CD14-positive monocyte (primary cell): ENCODE results near the gene SIGLEC14. TPM values are rescaled to one million over a fixed set of nuclear protein-coding genes. Genes with fewer than 3 reads are reported as not detected.

Source experiments
- DNase-seq, 3 donors: peaks; one replicate each; pipeline ENCODE4 v3.0.0-alpha.2; 2011 to 2022
- H2AFZ ChIP-seq: 2 replicates; pipeline ENCODE4 v1.6.0; 2012; ENCODE audit warnings: mild to moderate bottlenecking, low read depth, low read length, inconsistent platforms; ENCODE audit not compliant: insufficient read depth, poor library complexity, severe bottlenecking
- H3K27ac ChIP-seq, 2 donors: 1 replicate in 1 of 2; 2 replicates in 1 of 2; pipeline ENCODE4 v1.5.1; 2012 to 2013; ENCODE audit warnings: low read length in 2 of 2, control low read depth in 1 of 2, inconsistent platforms in 1 of 2, low read depth in 1 of 2, mild to moderate bottlenecking in 1 of 2
- H3K27me3 ChIP-seq, 2 donors: one replicate each; pipeline versions ENCODE4 v1.6.0 to v1.6.1; 2011 to 2013; ENCODE audit warnings: low read length in 2 of 2; ENCODE audit not compliant: control insufficient read depth in 2 of 2, insufficient read depth in 2 of 2
- H3K36me3 ChIP-seq, 2 donors: replicated peaks in 1 of 2; 1 replicate in 1 of 2; 2 replicates in 1 of 2; pipeline versions ENCODE4 v1.5.1 to v1.6.1; 2012 to 2013; ENCODE audit warnings: low read length in 2 of 2, control low read depth in 1 of 2, inconsistent platforms in 1 of 2, mild to moderate bottlenecking in 1 of 2; ENCODE audit not compliant: insufficient read depth in 2 of 2, control insufficient read depth in 1 of 2
- H3K4me1 ChIP-seq, 2 donors: 1 replicate in 1 of 2; 2 replicates in 1 of 2; pipeline versions ENCODE4 v1.5.1 to v1.6.1; 2012 to 2013; ENCODE audit warnings: low read length in 2 of 2, control low read depth in 1 of 2, inconsistent platforms in 1 of 2, mild to moderate bottlenecking in 1 of 2, moderate library complexity in 1 of 2; ENCODE audit not compliant: insufficient read depth in 2 of 2, control insufficient read depth in 1 of 2
- H3K4me2 ChIP-seq: replicated peaks from 2 replicates; pipeline ENCODE3; 2012; ENCODE audit warnings: low read length, moderate library complexity, mild to moderate bottlenecking; ENCODE audit not compliant: poor library complexity, severe bottlenecking; ENCODE audit errors: extremely low read depth
- H3K4me3 ChIP-seq, 3 experiments: fragments of 200-600 bp in 1 of 3; sonication (generic) in 1 of 3; replicated peaks in 1 of 3; 1 replicate in 2 of 3; 2 replicates in 1 of 3; pipeline ENCODE4 v1.5.1; 2011 to 2013; ENCODE audit warnings: low read length in 3 of 3, mild to moderate bottlenecking in 3 of 3, control low read depth in 2 of 3, low read depth in 2 of 3, inconsistent platforms in 1 of 3, moderate library complexity in 1 of 3
- H3K79me2 ChIP-seq: 2 replicates; pipeline ENCODE4 v1.6.0; 2012; ENCODE audit warnings: mild to moderate bottlenecking, control low read depth, inconsistent platforms, low read length, moderate library complexity; ENCODE audit not compliant: insufficient read depth
- H3K9ac ChIP-seq: 2 replicates; pipeline ENCODE4 v1.6.0; 2017; ENCODE audit warnings: low read length, mild to moderate bottlenecking; ENCODE audit not compliant: insufficient read depth, poor library complexity, severe bottlenecking
- H3K9me3 ChIP-seq, 2 donors: replicated peaks in 1 of 2; 1 replicate in 1 of 2; 2 replicates in 1 of 2; pipeline versions ENCODE4 v1.5.1 to v1.6.1; 2012 to 2013; ENCODE audit warnings: low read length in 2 of 2, control low read depth in 1 of 2; ENCODE audit not compliant: control insufficient read depth in 1 of 2, insufficient read depth in 1 of 2
- H4K20me1 ChIP-seq: 2 replicates; pipeline ENCODE4 v1.6.0; 2012; ENCODE audit warnings: mild to moderate bottlenecking, low read length, control low read depth, moderate library complexity; ENCODE audit not compliant: insufficient read depth
- H3K27ac Mint-ChIP-seq, 7 donors: one replicate each; pipeline ENCODE4 v1.8.0; 2020; ENCODE audit warnings: mild to moderate bottlenecking in 7 of 7, mixed read lengths in 7 of 7, moderate library complexity in 6 of 7, inconsistent platforms in 2 of 7
- H3K27me3 Mint-ChIP-seq, 3 donors: one replicate each; pipeline ENCODE4 v1.8.0; 2021 to 2022; ENCODE audit warnings: low read depth in 3 of 3, mild to moderate bottlenecking in 3 of 3, mixed read lengths in 3 of 3, moderate library complexity in 3 of 3, inconsistent platforms in 1 of 3
- H3K36me3 Mint-ChIP-seq, 2 donors: one replicate each; pipeline ENCODE4 v1.8.0; 2020; ENCODE audit warnings: mixed read lengths in 2 of 2, inconsistent platforms in 1 of 2, mild to moderate bottlenecking in 1 of 2
- H3K4me1 Mint-ChIP-seq: one replicate; pipeline ENCODE4 v1.8.0; 2020; ENCODE audit warnings: mild to moderate bottlenecking, mixed read lengths
- H3K4me3 Mint-ChIP-seq, 2 donors: one replicate each; pipeline ENCODE4 v1.8.0; 2020; ENCODE audit warnings: mild to moderate bottlenecking in 2 of 2, mixed read lengths in 2 of 2, moderate library complexity in 1 of 2
- H3K9me3 Mint-ChIP-seq, 7 donors: one replicate each; pipeline ENCODE4 v1.8.0; 2020 to 2022; ENCODE audit warnings: mixed read lengths in 7 of 7, mild to moderate bottlenecking in 6 of 7, moderate library complexity in 6 of 7, inconsistent platforms in 2 of 7
- WGBS: methylation state at CpG from one replicate; pipeline ENCODE4 v1.1.5; 2013; ENCODE audit warnings: missing lambda C conversion rate; ENCODE audit not compliant: insufficient coverage; 5-methylcytosine and 5-hydroxymethylcytosine counted together
- intact Hi-C, 2 donors: fragments of 100-400 bp; cut with micrococcal nuclease; formaldehyde crosslinking; loops; one replicate each; pipeline versions ENCODE4 v1.15.0 to v1.15.1; 2023
- polyA plus RNA-seq, 3 donors: library from polyadenylated mRNA; depleted of rRNA in 1 of 3; unstranded in 2 of 3; stranded (reverse) in 1 of 3; fragments of 300-500 nt in 2 of 3; fragments of >200 nt in 1 of 3; fragmentation: Illumina TruSeq in 2 of 3; gene quantifications; 1 replicate in 2 of 3; 2 replicates in 1 of 3; pipeline ENCODE4 v1.2.3, GENCODE V29; 2012 to 2021
- TF ChIP-seq, protein P1 (sequence below): fragments of 200-600 bp; IDR thresholded peaks from one replicate; pipeline ENCODE4 v1.8.0; 2022; ENCODE audit warnings: antibody characterized with exemption, mild to moderate bottlenecking

SIGLEC14 gene
- polyA plus RNA-seq, 3 donors, result 63.5 to 129 (median 95.0) TPM

DNA sequence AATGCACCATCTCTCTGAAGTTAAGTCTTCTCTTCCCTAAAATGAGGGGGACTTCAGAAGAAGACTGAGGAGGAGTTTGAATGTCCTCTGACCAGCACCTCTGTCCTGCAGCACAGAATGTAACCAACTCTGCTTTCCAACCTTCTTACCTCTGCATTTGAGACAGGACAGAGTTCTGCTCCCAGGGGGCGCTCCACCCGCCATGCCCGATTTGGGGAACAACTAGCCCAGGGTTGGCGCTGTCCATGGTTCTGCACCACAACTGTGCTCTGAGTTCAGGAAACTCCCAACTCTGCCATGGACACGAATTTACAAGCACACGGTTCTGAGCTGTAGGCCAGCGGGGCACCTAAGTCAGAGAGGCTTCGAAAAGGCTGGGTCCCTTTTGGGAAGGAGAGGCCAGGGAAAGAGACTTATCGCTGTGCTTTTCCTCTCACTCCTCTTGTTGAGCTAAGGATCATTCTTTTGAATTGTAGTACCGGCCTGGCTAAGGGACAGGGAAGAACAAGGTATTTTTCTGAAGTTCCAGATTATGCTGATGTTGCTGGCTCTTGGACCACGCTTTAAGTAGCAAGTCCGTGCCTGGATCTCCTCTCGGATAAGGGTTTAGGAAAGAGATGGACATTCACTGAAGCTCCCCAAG lies 38.6 kb downstream of the SIGLEC14 start:
- TF ChIP-seq, protein P1, sequence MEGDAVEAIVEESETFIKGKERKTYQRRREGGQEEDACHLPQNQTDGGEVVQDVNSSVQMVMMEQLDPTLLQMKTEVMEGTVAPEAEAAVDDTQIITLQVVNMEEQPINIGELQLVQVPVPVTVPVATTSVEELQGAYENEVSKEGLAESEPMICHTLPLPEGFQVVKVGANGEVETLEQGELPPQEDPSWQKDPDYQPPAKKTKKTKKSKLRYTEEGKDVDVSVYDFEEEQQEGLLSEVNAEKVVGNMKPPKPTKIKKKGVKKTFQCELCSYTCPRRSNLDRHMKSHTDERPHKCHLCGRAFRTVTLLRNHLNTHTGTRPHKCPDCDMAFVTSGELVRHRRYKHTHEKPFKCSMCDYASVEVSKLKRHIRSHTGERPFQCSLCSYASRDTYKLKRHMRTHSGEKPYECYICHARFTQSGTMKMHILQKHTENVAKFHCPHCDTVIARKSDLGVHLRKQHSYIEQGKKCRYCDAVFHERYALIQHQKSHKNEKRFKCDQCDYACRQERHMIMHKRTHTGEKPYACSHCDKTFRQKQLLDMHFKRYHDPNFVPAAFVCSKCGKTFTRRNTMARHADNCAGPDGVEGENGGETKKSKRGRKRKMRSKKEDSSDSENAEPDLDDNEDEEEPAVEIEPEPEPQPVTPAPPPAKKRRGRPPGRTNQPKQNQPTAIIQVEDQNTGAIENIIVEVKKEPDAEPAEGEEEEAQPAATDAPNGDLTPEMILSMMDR, result peak; percentile 91
- H4K20me1 ChIP-seq, result peaks cover 26% of the 10 kb centered on the region
- H3K27ac ChIP-seq, result no peak overlapping the region
- peaks cover 17 to 22% of the 10 kb centered on the region in 2 donors for H3K36me3 ChIP-seq
- intact Hi-C loops, result loop anchor here (2.0 to 10.0 kb wide), 7 partner anchors 49 to 223 kb away; no protein-coding TSS in a partner anchor
- H2AFZ ChIP-seq, result no peak overlapping the region
- H3K4me1 ChIP-seq, result peaks cover 0 to 10% of the 10 kb centered on the region in 2 donors
- no peak overlapping the region for H3K9ac ChIP-seq
- peaks cover 2 to 17% of the 10 kb centered on the region in 2 donors for H3K27me3 ChIP-seq
- H3K27ac Mint-ChIP-seq, result no peak overlapping the region
- peaks cover 0 to 6% (median 0%) of the 10 kb centered on the region in 7 donors for H3K9me3 Mint-ChIP-seq
- no peak overlapping the region for H3K4me3 Mint-ChIP-seq
- WGBS, result 21% methylated on average over 11 of the region's 13 CpGs
- H3K9me3 ChIP-seq, result no peaks in the 10 kb centered on the region
- H3K4me2 ChIP-seq, result no peak overlapping the region
- peaks cover 20 to 25% of the 10 kb centered on the region in 2 donors for H3K36me3 Mint-ChIP-seq
- peaks cover 7 to 16% (median 11%) of the 10 kb centered on the region in 3 donors for H3K27me3 Mint-ChIP-seq
- H3K79me2 ChIP-seq, result no peaks in the 10 kb centered on the region
- peaks cover 20% of the 10 kb centered on the region for H3K4me1 Mint-ChIP-seq
- peak; percentile 79 to 86 (median 84) for DNase-seq
- no peak overlapping the region for H3K4me3 ChIP-seq

GRCh38 chr19:51607077-51607476 lies 39.5 kb downstream of the SIGLEC14 start:
- peak in 1 of 3 donors; percentile 21 for DNase-seq
- H3K79me2 ChIP-seq, result no peaks in the 10 kb centered on the region
- peaks cover 2 to 25% of the 10 kb centered on the region in 2 donors for H3K27me3 ChIP-seq
- no peak overlapping the region for H2AFZ ChIP-seq
- no peak overlapping the region for H3K27ac Mint-ChIP-seq
- WGBS, result 43% methylated on average over 2 of the region's 6 CpGs
- H3K9ac ChIP-seq, result no peak overlapping the region
- H3K4me1 Mint-ChIP-seq, result peaks cover 20% of the 10 kb centered on the region
- peaks cover 16% of the 10 kb centered on the region for H4K20me1 ChIP-seq
- intact Hi-C loops, result loop anchor here (5.0 to 10.0 kb wide), 4 partner anchors 52 to 180 kb away; no protein-coding TSS in a partner anchor
- peaks cover 0 to under 1% of the 10 kb centered on the region in 2 donors for H3K9me3 ChIP-seq
- no peak overlapping the region for H3K4me3 Mint-ChIP-seq
- TF ChIP-seq, protein P1, result no peak
- H3K36me3 ChIP-seq, result peaks cover 7 to 13% of the 10 kb centered on the region in 2 donors
- H3K36me3 Mint-ChIP-seq, result peaks cover 11 to 15% of the 10 kb centered on the region in 2 donors
- no peak overlapping the region for H3K4me3 ChIP-seq
- H3K4me2 ChIP-seq, result no peak overlapping the region
- H3K9me3 Mint-ChIP-seq, result peaks cover 0 to under 1% (median 0%) of the 10 kb centered on the region in 7 donors
- H3K27ac ChIP-seq, result no peak overlapping the region
- H3K27me3 Mint-ChIP-seq, result peaks cover 16 to 24% (median 21%) of the 10 kb centered on the region in 3 donors
- H3K4me1 ChIP-seq, result peaks cover 0 to 10% of the 10 kb centered on the region in 2 donors
